Measurements from ENCODE around the gene GNG11.

DNA sequence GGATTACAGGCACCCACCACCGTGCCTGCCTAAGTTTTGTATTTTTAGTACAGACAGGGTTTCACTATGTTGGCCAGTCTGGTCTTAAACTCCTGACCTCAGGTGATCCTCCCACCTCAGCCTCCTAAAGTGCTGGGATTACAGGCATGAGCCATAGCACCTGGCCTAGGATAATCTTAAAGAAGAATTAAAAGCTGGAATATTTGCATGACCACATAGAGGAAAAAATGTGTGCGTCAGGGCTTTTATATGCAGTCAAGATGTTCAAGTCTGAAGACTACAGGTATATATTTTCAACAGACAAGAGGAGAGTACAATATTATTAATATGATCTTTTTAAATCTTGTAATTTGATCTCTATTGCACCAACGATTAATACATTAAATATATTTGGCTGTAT, 39.5 kb downstream of the GNG11 start:
- no peak for TF ChIP-seq JUNB (IDR thresholded peaks at IDR 0.05)
- TF ChIP-seq, protein P1, sequence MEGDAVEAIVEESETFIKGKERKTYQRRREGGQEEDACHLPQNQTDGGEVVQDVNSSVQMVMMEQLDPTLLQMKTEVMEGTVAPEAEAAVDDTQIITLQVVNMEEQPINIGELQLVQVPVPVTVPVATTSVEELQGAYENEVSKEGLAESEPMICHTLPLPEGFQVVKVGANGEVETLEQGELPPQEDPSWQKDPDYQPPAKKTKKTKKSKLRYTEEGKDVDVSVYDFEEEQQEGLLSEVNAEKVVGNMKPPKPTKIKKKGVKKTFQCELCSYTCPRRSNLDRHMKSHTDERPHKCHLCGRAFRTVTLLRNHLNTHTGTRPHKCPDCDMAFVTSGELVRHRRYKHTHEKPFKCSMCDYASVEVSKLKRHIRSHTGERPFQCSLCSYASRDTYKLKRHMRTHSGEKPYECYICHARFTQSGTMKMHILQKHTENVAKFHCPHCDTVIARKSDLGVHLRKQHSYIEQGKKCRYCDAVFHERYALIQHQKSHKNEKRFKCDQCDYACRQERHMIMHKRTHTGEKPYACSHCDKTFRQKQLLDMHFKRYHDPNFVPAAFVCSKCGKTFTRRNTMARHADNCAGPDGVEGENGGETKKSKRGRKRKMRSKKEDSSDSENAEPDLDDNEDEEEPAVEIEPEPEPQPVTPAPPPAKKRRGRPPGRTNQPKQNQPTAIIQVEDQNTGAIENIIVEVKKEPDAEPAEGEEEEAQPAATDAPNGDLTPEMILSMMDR (IDR thresholded peaks at IDR 0.05), result no peak
- no peak for TF ChIP-seq MAFK (IDR thresholded peaks at IDR 0.05; ENCODE audit: partially characterized antibody)

All from A549 (cell line).